A673 (cell line): ENCODE data around the gene DAPK1. TPM values are rescaled to one million over a fixed set of nuclear protein-coding genes. Genes with fewer than 3 reads are reported as not detected.

Experiments used
- BruUV-seq: library from RNA; stranded (reverse); fragments of 400-500 nt; replicated peaks from 2 replicates; lab custom pipeline; 2021; lab: Mats Ljungman, UMichigan
- CTCF ChIA-PET: fragments of 300-600 bp; sonication (Branson Sonifier 250); formaldehyde crosslinking; loops from one replicate; lab custom pipeline; 2022; ENCODE audit warnings: antibody characterized with exemption; lab: Charles Lee
- POLR2A ChIA-PET: fragments of 300-600 bp; sonication (Branson Sonifier 250); formaldehyde crosslinking; loops from one replicate; lab custom pipeline; 2022; ENCODE audit warnings: antibody characterized with exemption; ENCODE audit not compliant: low non-redundant PET; lab: Charles Lee
- DNase-seq: peaks from one replicate; pipeline ENCODE4 v3.0.0-alpha.2; 2015; ENCODE audit warnings: low spot score
- H3K27ac ChIP-seq: fragments of 200-600 bp; sonication (generic); 2 replicates; pipeline ENCODE4 v1.5.1; 2016; ENCODE audit warnings: mixed run types, low read depth, mild to moderate bottlenecking, mixed read lengths, antibody characterized with exemption, low read length; ENCODE audit not compliant: poor library complexity, severe bottlenecking
- H3K27me3 ChIP-seq: fragments of 200-600 bp; sonication (generic); replicated peaks from 2 replicates; pipeline ENCODE4 v1.6.1; 2017; ENCODE audit warnings: mixed run types, low read depth, mild to moderate bottlenecking, mixed read lengths, antibody characterized with exemption, low read length; ENCODE audit not compliant: insufficient read depth, poor library complexity
- H3K36me3 ChIP-seq: fragments of 200-600 bp; sonication (generic); 2 replicates; pipeline ENCODE4 v1.6.1; 2016; ENCODE audit warnings: mixed run types, mild to moderate bottlenecking, mixed read lengths, antibody characterized with exemption, low read length; ENCODE audit not compliant: insufficient read depth, poor library complexity, severe bottlenecking
- H3K4me1 ChIP-seq: fragments of 200-600 bp; sonication (generic); 2 replicates; pipeline ENCODE4 v1.6.1; 2017; ENCODE audit warnings: mixed run types, mild to moderate bottlenecking, mixed read lengths, antibody characterized with exemption, low read length; ENCODE audit not compliant: insufficient read depth, poor library complexity, severe bottlenecking
- H3K4me3 ChIP-seq: fragments of 200-600 bp; sonication (generic); 2 replicates; pipeline ENCODE4 v1.5.1; 2016; ENCODE audit warnings: low read depth, mixed run types, mild to moderate bottlenecking, mixed read lengths, low read length; ENCODE audit not compliant: poor library complexity, severe bottlenecking
- H3K9me3 ChIP-seq: fragments of 200-600 bp; sonication (generic); 2 replicates; pipeline ENCODE4 v1.6.1; 2016; ENCODE audit warnings: mixed run types, low read depth, mild to moderate bottlenecking, mixed read lengths, antibody characterized with exemption, low read length; ENCODE audit not compliant: poor library complexity, severe bottlenecking
- EZH2 ChIP-seq: fragments of 200-600 bp; sonication (generic); IDR thresholded peaks from 2 replicates; pipeline ENCODE4 v1.6.1; 2017; ENCODE audit warnings: borderline replicate concordance, low read depth, mild to moderate bottlenecking, mixed read lengths, antibody characterized with exemption, low read length; ENCODE audit not compliant: poor library complexity, severe bottlenecking
- intact Hi-C: fragments of 100-400 bp; cut with micrococcal nuclease; formaldehyde crosslinking; loops from one replicate; pipeline ENCODE4 v1.10.0; 2022; ENCODE audit not compliant: unreplicated experiment
- total RNA-seq: library from RNA; stranded (reverse); gene quantifications from 2 replicates; pipeline ENCODE4 v1.2.3, GENCODE V29; 2021
- TF ChIP-seq, protein P1 (sequence below): fragments of 300-800, 200-600 bp; sonication (generic); conservative IDR thresholded peaks from 2 replicates; pipeline ENCODE4 v1.5.1; 2017; ENCODE audit warnings: low read depth, mild to moderate bottlenecking, antibody characterized with exemption, low read length, moderate library complexity, mixed read lengths

DAPK1 gene
- total RNA-seq, 1 experiment from 2014 or later = 380 TPM

DNA sequence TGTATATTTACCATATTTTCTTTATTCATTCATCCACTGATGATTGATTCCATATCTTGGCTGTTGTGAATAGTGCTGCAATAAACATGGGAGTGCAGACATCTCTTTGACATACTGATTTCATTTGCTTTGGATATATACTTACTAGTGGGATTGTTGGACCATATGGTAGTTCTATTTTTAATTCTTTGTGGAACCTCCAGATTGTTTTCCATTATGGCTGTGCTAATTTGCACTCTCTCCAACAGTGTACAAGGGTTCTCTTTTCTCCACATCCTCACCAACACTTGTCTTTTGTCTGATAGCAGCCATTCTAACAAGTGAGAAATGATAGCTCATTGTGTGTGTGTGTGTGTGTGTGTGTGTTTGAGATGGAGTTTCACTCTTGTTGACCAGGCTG, 86.7 kb downstream of the DAPK1 start:
- H3K27ac ChIP-seq = no peak overlapping the region
- no peak for DNase-seq
- TF ChIP-seq EZH2 = no peak
- TF ChIP-seq, protein P1, sequence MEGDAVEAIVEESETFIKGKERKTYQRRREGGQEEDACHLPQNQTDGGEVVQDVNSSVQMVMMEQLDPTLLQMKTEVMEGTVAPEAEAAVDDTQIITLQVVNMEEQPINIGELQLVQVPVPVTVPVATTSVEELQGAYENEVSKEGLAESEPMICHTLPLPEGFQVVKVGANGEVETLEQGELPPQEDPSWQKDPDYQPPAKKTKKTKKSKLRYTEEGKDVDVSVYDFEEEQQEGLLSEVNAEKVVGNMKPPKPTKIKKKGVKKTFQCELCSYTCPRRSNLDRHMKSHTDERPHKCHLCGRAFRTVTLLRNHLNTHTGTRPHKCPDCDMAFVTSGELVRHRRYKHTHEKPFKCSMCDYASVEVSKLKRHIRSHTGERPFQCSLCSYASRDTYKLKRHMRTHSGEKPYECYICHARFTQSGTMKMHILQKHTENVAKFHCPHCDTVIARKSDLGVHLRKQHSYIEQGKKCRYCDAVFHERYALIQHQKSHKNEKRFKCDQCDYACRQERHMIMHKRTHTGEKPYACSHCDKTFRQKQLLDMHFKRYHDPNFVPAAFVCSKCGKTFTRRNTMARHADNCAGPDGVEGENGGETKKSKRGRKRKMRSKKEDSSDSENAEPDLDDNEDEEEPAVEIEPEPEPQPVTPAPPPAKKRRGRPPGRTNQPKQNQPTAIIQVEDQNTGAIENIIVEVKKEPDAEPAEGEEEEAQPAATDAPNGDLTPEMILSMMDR = no peak
- no TSS peak for BruUV-seq
- H3K9me3 ChIP-seq = no peaks in the 10 kb centered on the region
- peaks cover 9% of the 10 kb centered on the region for H3K36me3 ChIP-seq
- no peak overlapping the region for H3K4me3 ChIP-seq
- peaks cover 54% of the 10 kb centered on the region for H3K4me1 ChIP-seq
- intact Hi-C loops = no loop called here
- ChIA-PET POLR2A (no interaction called here), CTCF (no interaction called here)
- H3K27me3 ChIP-seq = no peaks in the 10 kb centered on the region

DNA sequence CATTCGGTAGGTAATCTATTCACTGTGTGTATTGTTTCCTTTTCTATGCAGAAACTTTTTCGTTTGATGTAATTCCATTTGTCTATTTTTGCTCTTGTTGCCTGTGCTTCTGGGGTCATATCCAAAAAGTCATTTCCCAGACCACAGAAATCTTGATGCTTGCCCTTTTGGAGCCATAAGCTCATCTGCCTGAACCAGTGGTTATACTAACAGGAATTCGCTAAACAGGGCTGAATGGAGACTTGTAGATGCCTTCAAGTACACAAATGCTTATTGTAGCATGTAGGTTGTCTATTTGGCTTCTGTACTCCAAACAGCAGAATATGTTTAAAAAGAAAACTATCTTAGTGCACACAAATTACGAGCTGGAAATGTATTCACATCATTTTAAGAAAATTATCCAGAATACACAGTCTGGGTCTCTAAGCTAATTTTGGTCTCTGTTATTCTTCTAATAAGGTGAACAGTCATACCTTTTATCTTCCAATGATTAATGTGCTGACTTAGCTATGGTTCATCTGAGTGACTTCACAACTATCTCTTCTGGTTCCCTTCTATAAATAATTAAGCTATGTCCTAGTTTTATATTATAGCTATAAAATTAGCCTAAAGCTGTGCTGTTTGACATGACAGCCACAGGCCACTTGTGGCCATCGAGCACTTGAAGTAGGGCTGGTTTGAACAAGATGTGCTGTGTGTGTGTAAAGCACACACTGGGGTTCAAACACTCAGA, 87.6 kb downstream of the DAPK1 start:
- no peaks in the 10 kb centered on the region for H3K27me3 ChIP-seq
- intact Hi-C loops = no loop called here
- peaks cover 9% of the 10 kb centered on the region for H3K36me3 ChIP-seq
- ChIA-PET CTCF (no interaction called here), POLR2A (no interaction called here)
- BruUV-seq = no TSS peak
- H3K9me3 ChIP-seq = no peaks in the 10 kb centered on the region
- H3K4me1 ChIP-seq = peaks cover 50% of the 10 kb centered on the region
- DNase-seq = no peak
- no peak for TF ChIP-seq EZH2
- TF ChIP-seq, protein P1 = no peak
- H3K27ac ChIP-seq = no peak overlapping the region
- no peak overlapping the region for H3K4me3 ChIP-seq

DNA sequence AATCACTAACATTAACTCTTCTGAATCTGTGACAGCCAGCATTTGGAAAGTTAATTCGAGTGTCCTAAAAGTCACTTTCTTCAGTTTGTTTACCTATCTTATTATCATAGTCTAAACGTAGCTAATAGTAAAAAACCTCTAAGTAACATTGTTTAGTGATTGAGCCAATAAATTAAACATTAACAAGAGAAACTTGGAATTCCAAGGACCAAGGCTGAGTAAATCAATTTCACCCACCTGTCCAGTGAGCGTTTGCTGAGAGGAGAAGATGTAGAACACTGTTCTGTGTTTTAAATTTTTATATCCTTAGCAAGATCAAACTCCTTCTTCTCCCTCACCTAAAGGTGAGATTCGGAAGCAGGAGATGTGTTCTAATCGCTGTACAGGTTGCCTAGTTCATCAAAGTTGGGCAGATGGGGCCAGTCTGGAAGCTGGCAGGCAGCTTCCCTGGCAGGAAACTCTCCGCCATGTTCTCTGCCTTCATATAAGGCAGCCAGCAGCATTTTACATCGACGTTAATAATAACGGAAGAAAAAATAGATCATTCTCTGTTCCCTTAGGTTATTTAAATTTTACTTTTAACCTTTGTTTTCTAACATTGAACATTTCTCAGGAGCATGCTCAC, 89.2 kb downstream of the DAPK1 start:
- no peaks in the 10 kb centered on the region for H3K9me3 ChIP-seq
- H3K27me3 ChIP-seq = no peaks in the 10 kb centered on the region
- TF ChIP-seq, protein P1 = no peak
- TF ChIP-seq EZH2 = no peak
- intact Hi-C loops = no loop called here
- H3K4me3 ChIP-seq = no peak overlapping the region
- ChIA-PET POLR2A (interaction anchor here (0.6 kb wide), 1 partner anchor 21 kb away, joined by 3 read pairs; no protein-coding TSS in a partner anchor), CTCF (no interaction called here)
- peaks cover 15% of the 10 kb centered on the region for H3K36me3 ChIP-seq
- peaks cover 34% of the 10 kb centered on the region for H3K4me1 ChIP-seq
- BruUV-seq = no TSS peak
- no peak for DNase-seq
- no peak overlapping the region for H3K27ac ChIP-seq
